ENCODE measurements around the gene ATG2A.

DNA sequence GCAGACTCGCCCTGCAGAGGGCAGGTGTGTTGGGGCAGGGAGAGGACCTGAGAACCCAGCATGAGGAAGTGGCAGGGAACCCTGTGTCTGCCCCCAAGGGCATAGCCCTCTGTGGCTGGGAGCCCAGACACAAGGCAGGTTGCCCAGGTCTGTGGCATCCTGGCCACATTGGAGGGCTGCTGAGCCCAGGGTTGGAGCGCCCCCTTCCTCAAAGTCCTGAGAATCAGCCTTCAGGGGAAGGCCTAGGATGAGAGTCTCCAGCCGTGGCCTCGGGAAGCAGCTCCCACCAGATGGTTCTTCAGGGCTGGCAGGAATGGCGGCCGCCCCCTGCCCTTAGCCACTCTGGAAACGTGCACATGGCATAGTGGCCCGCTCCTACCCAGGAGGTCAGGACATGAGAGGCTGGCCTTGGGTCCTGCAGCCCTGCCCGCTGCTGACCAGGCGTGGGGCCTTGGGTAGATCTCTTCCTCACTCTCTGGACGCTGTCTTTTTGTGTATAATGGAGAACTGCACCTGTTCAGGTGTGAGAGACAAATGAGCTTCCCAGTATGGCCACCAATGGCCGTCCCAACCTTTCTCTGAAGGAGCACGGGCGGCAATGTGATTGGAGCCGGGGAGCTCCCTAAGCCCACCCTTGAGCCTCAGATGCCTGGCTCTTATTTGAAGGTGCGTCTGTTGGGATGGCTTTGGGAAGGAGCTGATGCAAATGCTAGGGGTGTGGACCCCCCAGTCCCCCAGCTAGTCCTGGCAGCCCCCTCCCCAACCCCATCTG, 68.0 kb downstream of the ATG2A start:
- no peak for TF ChIP-seq EZH2 (IDR thresholded peaks at IDR 0.05; ENCODE audit: insufficient read depth, low read length)
- TF ChIP-seq, protein P1, sequence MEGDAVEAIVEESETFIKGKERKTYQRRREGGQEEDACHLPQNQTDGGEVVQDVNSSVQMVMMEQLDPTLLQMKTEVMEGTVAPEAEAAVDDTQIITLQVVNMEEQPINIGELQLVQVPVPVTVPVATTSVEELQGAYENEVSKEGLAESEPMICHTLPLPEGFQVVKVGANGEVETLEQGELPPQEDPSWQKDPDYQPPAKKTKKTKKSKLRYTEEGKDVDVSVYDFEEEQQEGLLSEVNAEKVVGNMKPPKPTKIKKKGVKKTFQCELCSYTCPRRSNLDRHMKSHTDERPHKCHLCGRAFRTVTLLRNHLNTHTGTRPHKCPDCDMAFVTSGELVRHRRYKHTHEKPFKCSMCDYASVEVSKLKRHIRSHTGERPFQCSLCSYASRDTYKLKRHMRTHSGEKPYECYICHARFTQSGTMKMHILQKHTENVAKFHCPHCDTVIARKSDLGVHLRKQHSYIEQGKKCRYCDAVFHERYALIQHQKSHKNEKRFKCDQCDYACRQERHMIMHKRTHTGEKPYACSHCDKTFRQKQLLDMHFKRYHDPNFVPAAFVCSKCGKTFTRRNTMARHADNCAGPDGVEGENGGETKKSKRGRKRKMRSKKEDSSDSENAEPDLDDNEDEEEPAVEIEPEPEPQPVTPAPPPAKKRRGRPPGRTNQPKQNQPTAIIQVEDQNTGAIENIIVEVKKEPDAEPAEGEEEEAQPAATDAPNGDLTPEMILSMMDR (IDR thresholded peaks at IDR 0.05; ENCODE audit: insufficient read depth, low read depth, low read length) = no peak

Measured in astrocyte (in vitro differentiated cells and primary cell).